ENCODE data around the gene HPCAL1.

DNA sequence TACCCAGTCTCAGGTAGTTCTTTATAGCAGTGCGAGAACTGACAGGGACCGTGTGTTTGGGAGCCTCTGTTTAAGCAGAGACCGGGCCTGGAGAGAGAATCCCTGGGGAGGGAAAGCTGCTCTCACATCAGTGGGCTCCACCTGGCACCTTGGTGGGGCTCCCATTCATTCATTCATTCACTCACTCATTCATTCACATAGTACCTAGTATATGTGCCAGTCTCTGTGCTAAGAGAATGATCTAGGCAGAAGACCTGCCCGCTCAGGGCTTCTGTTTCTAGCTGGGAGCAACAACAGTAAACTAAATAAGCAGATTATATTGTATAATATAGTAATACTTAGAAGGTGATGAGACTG is 17.8 kb downstream of the HPCAL1 start:
- TF ChIP-seq SRF (IDR thresholded peaks at IDR 0.05; ENCODE audit: low read depth in 2 of 2, low read length in 2 of 2) (no peak), NRF1 (conservative IDR thresholded peaks at IDR 0.05; ENCODE audit: low read depth, low read length) (no peak), JUNB (IDR thresholded peaks at IDR 0.05) (no peak), BACH1 (IDR thresholded peaks at IDR 0.05; ENCODE audit: borderline replicate concordance) (no peak), ZSCAN29 (IDR thresholded peaks at IDR 0.05) (no peak), KDM1A (IDR thresholded peaks at IDR 0.05; ENCODE audit: borderline replicate concordance) (no peak), ZNF687 (IDR thresholded peaks at IDR 0.05) (no peak), SIN3A (IDR thresholded peaks at IDR 0.05; ENCODE audit: low read depth, low read length) (no peak), RFX5 (IDR thresholded peaks at IDR 0.05; ENCODE audit: low read depth, low read length) (no peak), ZNF274 (IDR thresholded peaks at IDR 0.05; ENCODE audit: insufficient read depth, insufficient read length) (no peak)
- TF ChIP-seq, protein P1, sequence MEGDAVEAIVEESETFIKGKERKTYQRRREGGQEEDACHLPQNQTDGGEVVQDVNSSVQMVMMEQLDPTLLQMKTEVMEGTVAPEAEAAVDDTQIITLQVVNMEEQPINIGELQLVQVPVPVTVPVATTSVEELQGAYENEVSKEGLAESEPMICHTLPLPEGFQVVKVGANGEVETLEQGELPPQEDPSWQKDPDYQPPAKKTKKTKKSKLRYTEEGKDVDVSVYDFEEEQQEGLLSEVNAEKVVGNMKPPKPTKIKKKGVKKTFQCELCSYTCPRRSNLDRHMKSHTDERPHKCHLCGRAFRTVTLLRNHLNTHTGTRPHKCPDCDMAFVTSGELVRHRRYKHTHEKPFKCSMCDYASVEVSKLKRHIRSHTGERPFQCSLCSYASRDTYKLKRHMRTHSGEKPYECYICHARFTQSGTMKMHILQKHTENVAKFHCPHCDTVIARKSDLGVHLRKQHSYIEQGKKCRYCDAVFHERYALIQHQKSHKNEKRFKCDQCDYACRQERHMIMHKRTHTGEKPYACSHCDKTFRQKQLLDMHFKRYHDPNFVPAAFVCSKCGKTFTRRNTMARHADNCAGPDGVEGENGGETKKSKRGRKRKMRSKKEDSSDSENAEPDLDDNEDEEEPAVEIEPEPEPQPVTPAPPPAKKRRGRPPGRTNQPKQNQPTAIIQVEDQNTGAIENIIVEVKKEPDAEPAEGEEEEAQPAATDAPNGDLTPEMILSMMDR (IDR thresholded peaks at IDR 0.05 in 2 of 3, conservative IDR thresholded peaks at IDR 0.05 in 1 of 3; ENCODE audit: control insufficient read depth in 2 of 3, extremely low read depth in 1 of 3, insufficient read depth in 1 of 3, low read depth in 3 of 3, low read length in 3 of 3): no peak
- TF ChIP-seq, protein P2, sequence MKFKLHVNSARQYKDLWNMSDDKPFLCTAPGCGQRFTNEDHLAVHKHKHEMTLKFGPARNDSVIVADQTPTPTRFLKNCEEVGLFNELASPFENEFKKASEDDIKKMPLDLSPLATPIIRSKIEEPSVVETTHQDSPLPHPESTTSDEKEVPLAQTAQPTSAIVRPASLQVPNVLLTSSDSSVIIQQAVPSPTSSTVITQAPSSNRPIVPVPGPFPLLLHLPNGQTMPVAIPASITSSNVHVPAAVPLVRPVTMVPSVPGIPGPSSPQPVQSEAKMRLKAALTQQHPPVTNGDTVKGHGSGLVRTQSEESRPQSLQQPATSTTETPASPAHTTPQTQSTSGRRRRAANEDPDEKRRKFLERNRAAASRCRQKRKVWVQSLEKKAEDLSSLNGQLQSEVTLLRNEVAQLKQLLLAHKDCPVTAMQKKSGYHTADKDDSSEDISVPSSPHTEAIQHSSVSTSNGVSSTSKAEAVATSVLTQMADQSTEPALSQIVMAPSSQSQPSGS (IDR thresholded peaks at IDR 0.05; ENCODE audit: low read length): no peak
- TF ChIP-seq, protein P3, sequence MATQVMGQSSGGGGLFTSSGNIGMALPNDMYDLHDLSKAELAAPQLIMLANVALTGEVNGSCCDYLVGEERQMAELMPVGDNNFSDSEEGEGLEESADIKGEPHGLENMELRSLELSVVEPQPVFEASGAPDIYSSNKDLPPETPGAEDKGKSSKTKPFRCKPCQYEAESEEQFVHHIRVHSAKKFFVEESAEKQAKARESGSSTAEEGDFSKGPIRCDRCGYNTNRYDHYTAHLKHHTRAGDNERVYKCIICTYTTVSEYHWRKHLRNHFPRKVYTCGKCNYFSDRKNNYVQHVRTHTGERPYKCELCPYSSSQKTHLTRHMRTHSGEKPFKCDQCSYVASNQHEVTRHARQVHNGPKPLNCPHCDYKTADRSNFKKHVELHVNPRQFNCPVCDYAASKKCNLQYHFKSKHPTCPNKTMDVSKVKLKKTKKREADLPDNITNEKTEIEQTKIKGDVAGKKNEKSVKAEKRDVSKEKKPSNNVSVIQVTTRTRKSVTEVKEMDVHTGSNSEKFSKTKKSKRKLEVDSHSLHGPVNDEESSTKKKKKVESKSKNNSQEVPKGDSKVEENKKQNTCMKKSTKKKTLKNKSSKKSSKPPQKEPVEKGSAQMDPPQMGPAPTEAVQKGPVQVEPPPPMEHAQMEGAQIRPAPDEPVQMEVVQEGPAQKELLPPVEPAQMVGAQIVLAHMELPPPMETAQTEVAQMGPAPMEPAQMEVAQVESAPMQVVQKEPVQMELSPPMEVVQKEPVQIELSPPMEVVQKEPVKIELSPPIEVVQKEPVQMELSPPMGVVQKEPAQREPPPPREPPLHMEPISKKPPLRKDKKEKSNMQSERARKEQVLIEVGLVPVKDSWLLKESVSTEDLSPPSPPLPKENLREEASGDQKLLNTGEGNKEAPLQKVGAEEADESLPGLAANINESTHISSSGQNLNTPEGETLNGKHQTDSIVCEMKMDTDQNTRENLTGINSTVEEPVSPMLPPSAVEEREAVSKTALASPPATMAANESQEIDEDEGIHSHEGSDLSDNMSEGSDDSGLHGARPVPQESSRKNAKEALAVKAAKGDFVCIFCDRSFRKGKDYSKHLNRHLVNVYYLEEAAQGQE (IDR thresholded peaks at IDR 0.05; ENCODE audit: low read depth, low read length): no peak
